ENCODE data around the gene TLE1. TPM values are rescaled to one million over a fixed set of nuclear protein-coding genes. Genes with fewer than 3 reads are reported as not detected.
"Not testable (repeated sequence)": the region's sequence is repeated elsewhere in the genome, so short reads cannot be mapped to it uniquely, and the experiment has no call there.

TLE1 gene
- total RNA-seq, 2 experiments from 2014 or later: 0.48 to 0.53 TPM

- H3K9me3 Mint-ChIP-seq: peaks cover 2% of the 10 kb centered on the region
- no peaks in the 10 kb centered on the region for H3K27me3 Mint-ChIP-seq
- H3K4me3 Mint-ChIP-seq: no peak overlapping the region
- POLR2A ChIA-PET: no interaction called here
- no peak overlapping the region for H3K27ac Mint-ChIP-seq
- no peaks in the 10 kb centered on the region for H3K36me3 Mint-ChIP-seq (ENCODE audit: low read depth)
- CTCF ChIA-PET: no interaction called here
- DNase-seq: no peak
- peaks cover 3% of the 10 kb centered on the region for H3K4me1 Mint-ChIP-seq
These were observed 69.9 kb downstream of the TLE1 start for GRCh38 chr9:81619353-81620001.

- ChIA-PET CTCF (no interaction called here), POLR2A (no interaction called here)
- H3K9me3 Mint-ChIP-seq: peaks cover 2% of the 10 kb centered on the region
- peaks cover 3% of the 10 kb centered on the region for H3K4me1 Mint-ChIP-seq
- DNase-seq: no peak
- H3K36me3 Mint-ChIP-seq (ENCODE audit: low read depth): no peaks in the 10 kb centered on the region
- no peak overlapping the region for H3K27ac Mint-ChIP-seq
- H3K27me3 Mint-ChIP-seq: no peaks in the 10 kb centered on the region
- H3K4me3 Mint-ChIP-seq: no peak overlapping the region
These were observed 70.4 kb downstream of the TLE1 start for GRCh38 chr9:81618923-81619322.

DNA sequence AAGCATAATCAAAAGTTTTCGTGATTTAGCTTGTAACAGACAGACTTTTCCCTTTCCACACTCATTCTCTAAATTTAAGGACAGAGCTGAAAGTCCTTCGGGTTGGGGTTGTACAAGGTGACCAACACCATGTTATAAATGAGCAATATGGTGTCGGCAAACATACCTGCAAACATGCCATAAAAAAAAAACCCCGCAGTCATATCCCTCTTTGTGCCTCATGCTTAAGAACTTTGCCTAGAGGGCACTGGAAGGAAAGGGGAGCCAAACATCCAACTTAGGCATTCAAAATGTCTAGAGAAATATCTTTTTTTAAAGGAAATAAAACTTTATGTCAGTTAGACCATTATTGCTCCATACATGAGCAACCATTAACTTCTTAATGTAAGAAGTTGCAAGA, 73.2 kb downstream of the TLE1 start:
- POLR2A ChIA-PET: no interaction called here
- Mint-ChIP-seq H3K4me3 (no peak overlapping the region), H3K27ac (no peak overlapping the region), H3K4me1 (peaks cover 3% of the 10 kb centered on the region), H3K36me3 (ENCODE audit: low read depth) (no peaks in the 10 kb centered on the region), H3K9me3 (peaks cover 4% of the 10 kb centered on the region), H3K27me3 (no peaks in the 10 kb centered on the region)
- CTCF ChIA-PET: no interaction called here
- no peak for DNase-seq

- Mint-ChIP-seq H3K4me3 (no peak overlapping the region), H3K27me3 (no peaks in the 10 kb centered on the region), H3K36me3 (ENCODE audit: low read depth) (no peaks in the 10 kb centered on the region), H3K27ac (no peak overlapping the region), H3K4me1 (no peaks in the 10 kb centered on the region), H3K9me3 (peaks cover 8% of the 10 kb centered on the region)
- DNase-seq: no peak
- POLR2A ChIA-PET: no interaction called here
- CTCF ChIA-PET: no interaction called here
These were observed 75.0 kb downstream of the TLE1 start for GRCh38 chr9:81614335-81614734.

DNA sequence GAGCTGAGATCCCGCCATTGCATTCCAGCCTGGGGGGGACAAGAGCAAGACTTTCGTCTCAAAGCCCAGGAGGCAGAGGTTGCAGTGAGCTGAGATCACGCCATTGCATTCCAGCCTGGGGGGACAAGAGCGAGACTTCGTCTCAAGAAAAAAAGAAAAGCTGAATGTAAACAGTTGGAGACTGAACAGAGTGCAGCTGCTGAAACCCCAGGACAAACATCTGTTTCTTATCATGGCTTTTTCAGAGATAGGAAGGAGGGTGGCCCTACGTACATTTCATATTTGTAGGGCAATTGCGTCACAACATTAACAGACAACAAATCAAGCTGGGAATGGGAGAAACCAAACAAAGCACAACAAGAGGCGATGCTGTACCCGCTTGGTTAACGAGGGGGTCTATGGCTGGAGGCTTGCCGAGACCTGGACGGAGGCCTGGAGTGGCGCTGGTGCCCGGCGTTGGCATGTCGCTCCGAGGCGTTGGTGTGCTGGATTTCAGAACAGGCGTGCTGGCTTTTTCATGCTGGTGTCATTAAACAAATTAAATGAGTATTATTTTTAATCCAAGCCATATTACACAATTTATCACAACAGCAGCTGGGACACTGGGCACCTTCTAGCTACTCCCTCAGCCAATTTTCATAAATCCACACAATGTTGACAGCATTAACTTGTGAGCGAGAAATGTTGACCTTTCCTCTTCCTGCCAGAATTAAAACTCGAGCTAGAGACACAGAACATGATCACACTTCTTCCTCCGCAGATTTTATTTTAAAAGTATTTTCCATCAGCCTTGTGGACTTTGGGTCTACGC, 76.1 kb downstream of the TLE1 start:
- Mint-ChIP-seq H3K9me3 (peaks cover 7% of the 10 kb centered on the region), H3K27ac (no peak overlapping the region), H3K4me3 (no peak overlapping the region), H3K4me1 (no peaks in the 10 kb centered on the region), H3K36me3 (ENCODE audit: low read depth) (no peaks in the 10 kb centered on the region), H3K27me3 (no peaks in the 10 kb centered on the region)
- DNase-seq: no peak
- ChIA-PET CTCF (interaction anchor here (0.8 kb wide), 1 partner anchor 1636 kb away, joined by 3 read pairs; no protein-coding TSS in a partner anchor), POLR2A (no interaction called here)

GRCh38 chr9:81611664-81612063, 77.7 kb downstream of the TLE1 start:
- CTCF ChIA-PET: no interaction called here
- DNase-seq: no peak
- POLR2A ChIA-PET: no interaction called here
- H3K36me3 Mint-ChIP-seq (ENCODE audit: low read depth): no peaks in the 10 kb centered on the region
- H3K27ac Mint-ChIP-seq: no peak overlapping the region
- peaks cover 7% of the 10 kb centered on the region for H3K9me3 Mint-ChIP-seq
- H3K4me3 Mint-ChIP-seq: no peak overlapping the region
- no peaks in the 10 kb centered on the region for H3K4me1 Mint-ChIP-seq
- H3K27me3 Mint-ChIP-seq: no peaks in the 10 kb centered on the region

DNA sequence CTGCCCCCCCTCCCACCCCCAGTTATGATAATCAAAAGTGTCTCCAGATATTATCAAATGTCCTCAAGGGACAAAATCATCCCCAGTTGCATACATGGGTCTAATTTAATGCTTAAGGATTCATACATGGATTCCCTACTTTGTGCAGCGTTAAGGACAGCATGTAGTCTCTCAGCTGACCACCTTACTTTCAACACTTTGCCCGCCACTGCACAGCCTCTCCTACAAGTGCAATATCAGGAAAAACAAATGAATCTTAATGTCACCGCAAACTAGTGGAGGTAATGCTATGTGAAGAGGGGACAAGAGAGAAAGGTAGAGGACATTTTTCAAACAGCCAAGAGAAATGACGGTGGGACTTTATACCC, 78.6 kb downstream of the TLE1 start:
- ChIA-PET CTCF (no interaction called here), POLR2A (no interaction called here)
- no peak for DNase-seq
- no peaks in the 10 kb centered on the region for H3K36me3 Mint-ChIP-seq (ENCODE audit: low read depth)
- H3K4me1 Mint-ChIP-seq: no peaks in the 10 kb centered on the region
- H3K4me3 Mint-ChIP-seq: no peak overlapping the region
- no peak overlapping the region for H3K27ac Mint-ChIP-seq
- H3K9me3 Mint-ChIP-seq: peaks cover 7% of the 10 kb centered on the region
- H3K27me3 Mint-ChIP-seq: no peaks in the 10 kb centered on the region

DNA sequence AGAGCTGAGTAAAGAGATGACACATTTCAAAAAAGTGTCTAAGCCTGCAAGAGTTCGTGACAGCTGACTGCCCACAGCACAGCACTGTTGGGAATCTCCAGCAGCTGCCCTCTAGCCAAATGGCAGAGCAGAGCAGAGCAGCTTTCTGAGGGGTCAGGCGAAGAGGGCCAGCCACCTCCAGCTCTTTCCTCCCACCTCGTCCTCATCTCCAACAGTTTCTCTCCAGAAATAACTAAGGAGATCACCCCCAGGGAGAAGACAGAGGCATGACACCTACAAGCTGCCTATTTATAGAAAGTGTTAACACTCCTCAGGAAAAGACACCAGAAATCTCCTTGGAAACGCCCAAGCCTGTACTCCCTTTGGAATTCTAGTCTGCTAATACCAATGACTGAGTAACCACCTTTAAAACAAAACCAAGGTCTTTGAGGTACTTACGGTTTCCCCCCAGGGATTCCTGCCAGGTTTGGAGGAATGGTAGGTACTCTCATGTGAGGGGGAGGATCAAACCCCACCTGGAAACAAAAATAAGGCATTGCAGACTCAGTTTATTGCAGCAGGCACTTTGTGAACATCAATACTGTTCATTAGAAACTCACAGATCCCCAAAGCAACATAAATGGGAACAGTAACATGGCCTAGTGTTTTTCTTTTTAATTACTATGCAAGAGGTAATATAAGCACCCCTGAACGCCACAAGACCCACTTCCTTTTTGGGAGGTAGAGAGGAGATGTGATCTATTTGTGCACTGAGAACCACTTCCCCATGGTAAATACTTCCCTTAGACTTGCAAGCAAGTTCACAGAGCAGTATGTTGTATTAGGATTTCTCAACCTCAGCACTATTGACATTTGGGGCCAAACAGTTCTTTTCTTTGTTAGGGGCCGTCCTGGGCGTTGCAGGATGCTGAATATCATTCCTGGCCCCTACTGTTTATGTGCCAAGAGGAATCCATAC, 79.3 kb downstream of the TLE1 start:
- Mint-ChIP-seq H3K36me3 (ENCODE audit: low read depth) (no peaks in the 10 kb centered on the region), H3K4me3 (no peak overlapping the region), H3K9me3 (peaks cover 7% of the 10 kb centered on the region), H3K27me3 (no peaks in the 10 kb centered on the region), H3K27ac (no peak overlapping the region), H3K4me1 (no peaks in the 10 kb centered on the region)
- POLR2A ChIA-PET: no interaction called here
- CTCF ChIA-PET: no interaction called here
- no peak for DNase-seq

GRCh38 chr9:81608289-81608657, 81.1 kb downstream of the TLE1 start:
- H3K4me1 Mint-ChIP-seq: no peaks in the 10 kb centered on the region
- peaks cover 7% of the 10 kb centered on the region for H3K9me3 Mint-ChIP-seq
- DNase-seq: no peak
- no peaks in the 10 kb centered on the region for H3K36me3 Mint-ChIP-seq (ENCODE audit: low read depth)
- ChIA-PET POLR2A (no interaction called here), CTCF (no interaction called here)
- H3K27ac Mint-ChIP-seq: no peak overlapping the region
- no peak overlapping the region for H3K4me3 Mint-ChIP-seq
- H3K27me3 Mint-ChIP-seq: no peaks in the 10 kb centered on the region

DNA sequence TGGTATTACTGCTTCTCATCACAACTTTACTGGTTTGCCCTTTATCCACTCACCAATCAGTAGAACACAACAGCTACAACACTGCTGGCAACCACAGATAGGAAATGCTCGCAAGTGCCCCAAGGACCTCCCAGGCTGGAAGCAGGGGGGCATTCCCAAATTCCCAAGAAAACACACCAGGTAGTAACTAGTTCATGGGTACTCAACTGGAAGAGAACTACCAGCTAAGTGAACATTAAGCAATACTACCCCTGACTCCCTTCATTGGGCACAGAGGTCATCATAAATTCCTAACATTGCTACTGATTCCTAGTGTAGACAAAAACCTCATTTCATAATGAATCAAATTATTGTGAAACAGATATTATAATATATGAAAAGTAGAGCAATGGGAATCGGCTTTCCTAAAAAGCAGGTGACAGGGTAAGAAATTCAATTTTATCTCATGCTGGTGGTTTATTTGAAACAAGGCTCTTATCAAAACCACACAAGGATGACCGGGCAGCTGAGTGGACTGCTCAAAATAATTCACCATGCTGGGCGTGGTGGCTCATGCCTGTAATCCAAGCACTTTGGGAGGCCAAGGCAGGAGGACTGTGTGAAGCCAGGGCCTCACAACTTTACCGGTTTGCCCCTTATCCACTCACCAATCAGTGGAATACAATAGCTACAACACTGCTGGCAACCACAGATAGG, 81.6 kb downstream of the TLE1 start:
- H3K36me3 Mint-ChIP-seq (ENCODE audit: low read depth): no peaks in the 10 kb centered on the region
- ChIA-PET CTCF (no interaction called here), POLR2A (no interaction called here)
- H3K9me3 Mint-ChIP-seq: peaks cover 7% of the 10 kb centered on the region
- no peak overlapping the region for H3K4me3 Mint-ChIP-seq
- no peak overlapping the region for H3K27ac Mint-ChIP-seq
- H3K4me1 Mint-ChIP-seq: no peaks in the 10 kb centered on the region
- DNase-seq: no peak
- no peaks in the 10 kb centered on the region for H3K27me3 Mint-ChIP-seq

- H3K9me3 Mint-ChIP-seq; CTCF ChIA-PET; POLR2A ChIA-PET; H3K36me3 Mint-ChIP-seq (ENCODE audit: low read depth); DNase-seq; H3K4me3 Mint-ChIP-seq; H3K27me3 Mint-ChIP-seq; H3K27ac Mint-ChIP-seq; H3K4me1 Mint-ChIP-seq: not testable (repeated sequence)
These were observed 83.1 kb downstream of the TLE1 start for GRCh38 chr9:81606261-81606660.

- ChIA-PET POLR2A (no interaction called here), CTCF (no interaction called here)
- DNase-seq: no peak
- H3K36me3 Mint-ChIP-seq (ENCODE audit: low read depth): no peaks in the 10 kb centered on the region
- H3K4me3 Mint-ChIP-seq: no peak overlapping the region
- H3K4me1 Mint-ChIP-seq: no peaks in the 10 kb centered on the region
- peaks cover 3% of the 10 kb centered on the region for H3K9me3 Mint-ChIP-seq
- no peaks in the 10 kb centered on the region for H3K27me3 Mint-ChIP-seq
- H3K27ac Mint-ChIP-seq: no peak overlapping the region
These were observed 84.1 kb downstream of the TLE1 start for GRCh38 chr9:81605170-81605670.

Data from activated CD4-positive, alpha-beta memory T cell treated with anti-CD3 and anti-CD28 coated beads, Interleukin-2, amount 10 ng/mL, durations not matched to agents 7 days and 5 days (primary cell).